Epithelial cell of esophagus (primary cell): Measurements from ENCODE around the gene BET1.

Experiments
- DNase-seq: peaks from one replicate; pipeline ENCODE4 v3.0.0; 2010; ENCODE audit warnings: low read depth
- H3K4me3 ChIP-seq: 2 replicates; pipeline ENCODE4 v1.5.1; 2011; ENCODE audit warnings: mild to moderate bottlenecking, low read length, control low read depth
- TF ChIP-seq, protein P1 (sequence below): IDR thresholded peaks from 2 replicates; pipeline ENCODE4 v1.5.1; 2011; ENCODE audit warnings: low read depth, mild to moderate bottlenecking, low read length, control low read depth, inconsistent platforms; ENCODE audit not compliant: insufficient read depth; ENCODE audit errors: missing control alignments

The BET1 gene, protein sequence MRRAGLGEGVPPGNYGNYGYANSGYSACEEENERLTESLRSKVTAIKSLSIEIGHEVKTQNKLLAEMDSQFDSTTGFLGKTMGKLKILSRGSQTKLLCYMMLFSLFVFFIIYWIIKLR

DNA sequence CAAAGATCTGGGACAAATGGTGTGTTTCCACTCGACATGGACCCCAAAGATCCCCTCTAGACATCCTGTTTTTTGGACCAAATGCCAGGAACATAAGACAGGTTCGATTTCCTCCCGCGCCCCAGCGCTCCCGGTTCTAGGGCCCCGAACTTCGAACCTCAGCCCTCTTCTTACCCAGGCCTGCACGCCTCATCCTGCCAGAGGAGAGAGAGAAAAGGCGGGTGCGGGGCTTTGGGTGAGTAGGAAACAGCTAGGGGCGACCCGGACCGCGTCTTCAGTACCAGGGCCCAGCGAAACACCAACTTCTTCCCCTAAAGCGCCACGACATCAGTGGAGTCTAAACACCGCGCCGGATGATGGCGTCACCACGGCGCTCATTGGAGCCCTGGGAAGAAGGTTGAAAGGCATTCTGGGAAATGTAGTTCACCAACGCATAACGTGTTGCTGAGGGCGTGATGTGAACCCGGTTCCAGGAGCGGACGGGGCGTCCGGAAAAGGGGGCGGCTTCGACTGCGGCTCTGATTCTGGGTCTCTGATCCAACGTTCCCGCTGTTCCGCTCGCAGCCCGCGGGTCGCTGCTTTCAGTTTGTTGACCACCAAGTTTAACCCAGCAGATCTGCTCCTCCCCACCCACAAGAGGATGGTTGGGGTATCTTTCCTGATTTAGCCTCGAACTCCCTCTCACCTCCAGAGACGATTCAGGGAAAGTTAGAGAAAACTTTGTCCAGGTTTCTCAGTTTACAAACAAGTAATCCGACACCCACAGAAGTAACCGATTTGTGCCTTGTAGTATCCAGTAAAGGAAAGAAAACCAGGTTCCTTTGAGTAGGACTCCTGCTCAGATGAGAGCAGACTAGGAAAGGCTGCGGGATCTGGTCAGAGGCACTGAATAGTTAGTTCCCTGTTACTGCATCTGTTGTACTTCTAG, at the start of gene BET1:
BET1 (minus strand) TSS at position 332 of the 928 bp plus-strand sequence; CDS start at position 193, 139 bp downstream.
- TF ChIP-seq, protein P1, sequence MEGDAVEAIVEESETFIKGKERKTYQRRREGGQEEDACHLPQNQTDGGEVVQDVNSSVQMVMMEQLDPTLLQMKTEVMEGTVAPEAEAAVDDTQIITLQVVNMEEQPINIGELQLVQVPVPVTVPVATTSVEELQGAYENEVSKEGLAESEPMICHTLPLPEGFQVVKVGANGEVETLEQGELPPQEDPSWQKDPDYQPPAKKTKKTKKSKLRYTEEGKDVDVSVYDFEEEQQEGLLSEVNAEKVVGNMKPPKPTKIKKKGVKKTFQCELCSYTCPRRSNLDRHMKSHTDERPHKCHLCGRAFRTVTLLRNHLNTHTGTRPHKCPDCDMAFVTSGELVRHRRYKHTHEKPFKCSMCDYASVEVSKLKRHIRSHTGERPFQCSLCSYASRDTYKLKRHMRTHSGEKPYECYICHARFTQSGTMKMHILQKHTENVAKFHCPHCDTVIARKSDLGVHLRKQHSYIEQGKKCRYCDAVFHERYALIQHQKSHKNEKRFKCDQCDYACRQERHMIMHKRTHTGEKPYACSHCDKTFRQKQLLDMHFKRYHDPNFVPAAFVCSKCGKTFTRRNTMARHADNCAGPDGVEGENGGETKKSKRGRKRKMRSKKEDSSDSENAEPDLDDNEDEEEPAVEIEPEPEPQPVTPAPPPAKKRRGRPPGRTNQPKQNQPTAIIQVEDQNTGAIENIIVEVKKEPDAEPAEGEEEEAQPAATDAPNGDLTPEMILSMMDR: no peak
- peak; percentile 97 for DNase-seq
- H3K4me3 ChIP-seq: peak within 1 kb of the TSS; percentile 97

DNA sequence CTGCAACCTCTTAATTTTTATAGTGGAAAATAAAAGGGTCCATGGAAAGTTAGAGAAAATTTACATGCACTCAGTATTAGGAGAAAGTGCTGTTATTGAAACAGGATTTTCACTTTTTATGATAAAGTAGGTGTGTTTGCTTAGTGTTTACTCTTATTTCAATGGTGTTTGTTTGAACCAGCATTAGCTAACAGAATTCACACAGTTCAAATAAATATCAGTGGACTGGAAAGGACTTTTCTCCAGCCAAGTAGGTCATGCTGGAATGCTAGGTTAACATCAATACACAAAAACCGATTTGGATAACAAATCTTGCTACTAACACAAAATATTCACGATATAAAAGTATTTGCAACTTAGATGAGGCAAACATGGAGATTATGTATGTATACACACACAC, 49.4 kb upstream of the BET1 start:
- H3K4me3 ChIP-seq: no peak overlapping the region
- TF ChIP-seq, protein P1: no peak
- no peak for DNase-seq

DNA sequence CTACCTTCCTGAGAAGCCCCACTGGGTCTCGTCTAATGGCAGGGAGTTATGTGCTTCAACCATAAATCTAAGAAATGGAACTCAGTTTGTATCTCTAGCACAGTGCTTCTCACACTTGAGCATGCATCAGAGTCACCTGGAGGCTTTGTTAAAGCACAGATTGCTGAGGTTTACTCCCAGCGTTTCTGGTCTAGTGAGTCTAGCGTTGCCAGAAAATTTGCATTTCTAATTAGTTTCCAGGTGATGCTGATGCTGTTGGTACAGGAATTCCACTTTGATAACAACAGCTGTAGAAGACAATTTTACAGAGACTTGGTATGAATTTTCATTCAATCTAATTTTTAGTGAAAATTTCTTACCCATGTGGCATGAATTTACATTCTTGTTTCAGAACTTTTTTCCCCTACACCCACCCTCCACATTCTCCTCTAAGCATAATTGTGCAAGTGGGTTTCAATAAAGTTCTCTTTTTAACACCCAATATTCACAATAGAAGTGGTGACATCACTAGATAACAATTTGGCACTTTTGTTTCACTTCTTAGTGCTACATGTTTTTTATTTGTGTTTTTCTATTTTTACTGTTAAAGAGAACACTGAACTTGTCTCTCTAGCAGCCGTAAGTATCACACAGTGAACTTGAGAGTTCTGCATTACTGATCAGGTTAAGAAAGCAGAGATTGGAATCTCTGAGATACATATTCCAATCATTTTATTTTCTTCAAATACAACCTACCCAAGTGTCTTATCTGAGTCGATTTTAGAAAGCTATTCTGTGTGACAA, 48.4 kb upstream of the BET1 start:
- no peak for DNase-seq
- TF ChIP-seq, protein P1: no peak
- H3K4me3 ChIP-seq: no peak overlapping the region

DNA sequence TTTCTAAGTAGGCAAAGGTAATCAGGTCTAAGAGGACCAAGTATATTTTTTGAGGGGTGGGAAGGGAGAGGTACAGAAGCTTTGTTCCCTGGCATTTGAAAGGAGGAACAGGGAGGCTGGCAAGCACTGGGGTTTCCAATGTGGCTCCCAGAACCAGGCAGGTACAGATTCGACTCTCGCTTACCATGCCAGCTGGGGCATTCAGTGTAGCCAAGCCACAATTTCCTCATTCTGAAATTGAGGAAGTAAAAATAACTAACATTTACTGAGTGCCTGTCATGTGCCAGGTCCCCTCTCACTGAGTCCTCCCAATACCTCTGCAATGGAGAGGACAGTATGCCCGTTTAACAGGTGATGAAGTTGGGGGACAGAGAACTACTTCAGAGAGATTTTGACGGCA, 45.9 kb upstream of the BET1 start:
- TF ChIP-seq, protein P1: no peak
- DNase-seq: no peak
- no peak overlapping the region for H3K4me3 ChIP-seq

DNA sequence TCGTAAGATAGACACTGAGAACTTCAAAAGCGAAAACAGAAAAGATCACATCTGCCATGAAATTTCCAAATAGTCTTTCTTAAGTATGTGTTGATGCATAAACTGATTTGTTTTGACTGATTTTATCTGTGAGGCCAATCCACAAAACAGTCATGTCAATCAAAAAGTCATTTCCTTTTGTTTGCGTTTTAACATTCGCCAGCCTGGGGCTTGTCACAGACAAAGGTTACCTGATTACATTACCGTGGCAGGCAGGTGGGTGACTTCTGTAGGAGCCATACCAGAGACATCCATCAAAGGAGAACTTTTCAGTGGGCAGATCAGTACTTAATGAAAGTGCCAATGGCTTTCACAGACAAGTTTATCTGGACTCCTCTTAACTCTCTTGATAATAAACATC, 45.5 kb upstream of the BET1 start:
- no peak overlapping the region for H3K4me3 ChIP-seq
- no peak for DNase-seq
- TF ChIP-seq, protein P1: no peak

DNA sequence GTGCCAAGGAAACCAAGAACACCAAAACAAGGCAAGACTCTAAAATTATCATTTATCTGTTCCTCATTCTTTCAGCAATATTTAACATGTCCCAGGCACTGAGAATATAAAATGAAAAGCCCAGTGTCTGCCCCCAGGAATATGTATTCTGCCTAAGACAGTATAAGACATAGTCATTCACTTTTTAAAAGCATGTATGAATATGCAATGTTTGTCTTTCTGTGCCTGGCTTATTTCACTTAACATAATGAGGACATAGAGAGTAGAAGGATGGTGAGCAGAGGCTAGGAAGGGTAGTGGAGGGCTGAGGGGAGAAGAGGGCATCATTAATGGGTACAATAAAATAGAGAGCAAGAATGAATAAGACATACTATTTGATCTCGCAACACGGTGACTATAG, 44.6 kb upstream of the BET1 start:
- no peak for DNase-seq
- TF ChIP-seq, protein P1: no peak
- no peak overlapping the region for H3K4me3 ChIP-seq
